Activated CD8-positive, alpha-beta T cell treated with anti-CD3 and anti-CD28 coated beads for 36 hours (primary cell): Measurements from ENCODE around the gene PRKCE. TPM values are rescaled to one million over a fixed set of nuclear protein-coding genes. Genes with fewer than 3 reads are reported as not detected.
"Not testable (repeated sequence)": the region's sequence is repeated elsewhere in the genome, so short reads cannot be mapped to it uniquely, and the experiment has no call there.

Experiments used
- ATAC-seq: fragments of 200-7000 bp; cut with Tn5 transposase; one replicate; pipeline ENCODE4 v1.10.0; 2021; ENCODE audit warnings: mild to moderate bottlenecking, moderate library complexity
- CTCF ChIA-PET: fragments of 350-600 bp; sonication (Branson Sonifier 250); formaldehyde crosslinking; loops from one replicate; lab custom pipeline; 2021; ENCODE audit warnings: antibody characterized with exemption; lab: Charles Lee
- POLR2A ChIA-PET: fragments of 350-600 bp; sonication (Branson Sonifier 250); formaldehyde crosslinking; loops from one replicate; lab custom pipeline; 2021; ENCODE audit warnings: antibody characterized with exemption; lab: Charles Lee
- DNase-seq: peaks from one replicate; pipeline ENCODE4 v3.0.0-alpha.2; 2020
- H3K27ac Mint-ChIP-seq: one replicate; pipeline ENCODE4 v1.8.0; 2021; ENCODE audit warnings: mild to moderate bottlenecking, mixed read lengths
- H3K27me3 Mint-ChIP-seq: one replicate; pipeline ENCODE4 v1.8.0; 2021; ENCODE audit warnings: mixed read lengths
- H3K36me3 Mint-ChIP-seq: one replicate; pipeline ENCODE4 v1.8.0; 2021; ENCODE audit warnings: low read depth, mixed read lengths
- H3K4me1 Mint-ChIP-seq: one replicate; pipeline ENCODE4 v1.8.0; 2021; ENCODE audit warnings: low read depth, mixed read lengths
- H3K4me3 Mint-ChIP-seq: one replicate; pipeline ENCODE4 v1.8.0; 2021; ENCODE audit warnings: mild to moderate bottlenecking, moderate library complexity, mixed read lengths
- H3K9me3 Mint-ChIP-seq: one replicate; pipeline ENCODE4 v1.8.0; 2021; ENCODE audit warnings: mixed read lengths
- intact Hi-C: fragments of 100-400 bp; cut with micrococcal nuclease; formaldehyde crosslinking; loops from one replicate; pipeline ENCODE4 v1.10.0; 2022
- total RNA-seq, 2 experiments: library from RNA; stranded (reverse); gene quantifications; one replicate each; pipeline ENCODE4 v1.2.3, GENCODE V29; 2021
- TF ChIP-seq, protein P1 (sequence below): fragments of 200-600 bp; IDR thresholded peaks from one replicate; pipeline ENCODE4 v1.8.0; 2022; ENCODE audit warnings: antibody characterized with exemption, mild to moderate bottlenecking

PRKCE gene
- total RNA-seq, 2 experiments from 2014 or later = 11.5 to 11.9 TPM

DNA sequence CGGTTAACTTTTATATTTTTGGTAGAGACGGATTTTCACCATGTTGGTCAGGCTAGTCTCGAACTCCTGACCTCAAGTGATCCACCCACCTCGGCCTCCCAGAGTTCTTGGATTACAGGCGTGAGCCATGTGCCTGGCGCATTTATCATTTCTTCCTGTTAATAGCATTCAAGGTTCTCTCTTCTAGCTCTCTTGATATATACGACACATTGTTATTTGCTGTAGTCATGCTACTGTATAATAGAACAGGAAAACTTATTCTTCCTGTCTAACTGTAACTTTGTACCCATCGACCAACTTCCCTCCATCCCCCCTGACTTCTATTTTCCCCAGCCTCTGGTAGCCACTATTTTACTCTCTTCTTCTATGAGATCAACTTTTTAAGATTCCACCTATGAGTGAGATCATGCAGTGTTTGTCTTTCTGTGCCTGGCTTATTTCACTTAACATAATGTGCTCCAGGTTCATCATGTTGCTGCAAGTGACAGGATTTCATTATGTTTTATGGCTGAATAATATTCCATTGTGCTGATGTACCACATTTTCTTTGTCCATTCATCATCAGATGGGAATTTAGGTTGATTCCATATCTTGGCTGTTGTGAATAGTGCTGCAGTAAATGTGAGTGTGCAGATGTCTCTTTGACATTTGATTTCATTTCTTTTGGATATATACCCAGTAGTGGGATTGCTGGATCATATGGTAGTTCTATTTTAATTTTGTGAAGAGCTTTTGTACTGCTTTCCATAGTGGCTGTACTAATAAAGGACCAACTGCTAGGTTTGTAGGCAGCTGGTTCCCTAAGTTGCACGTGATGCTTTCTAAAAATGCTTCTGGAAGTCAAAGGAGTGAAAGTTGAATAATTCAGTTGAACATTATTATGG, 205.2 kb downstream of the PRKCE start:
- H3K4me3 Mint-ChIP-seq = no peak overlapping the region
- TF ChIP-seq, protein P1, sequence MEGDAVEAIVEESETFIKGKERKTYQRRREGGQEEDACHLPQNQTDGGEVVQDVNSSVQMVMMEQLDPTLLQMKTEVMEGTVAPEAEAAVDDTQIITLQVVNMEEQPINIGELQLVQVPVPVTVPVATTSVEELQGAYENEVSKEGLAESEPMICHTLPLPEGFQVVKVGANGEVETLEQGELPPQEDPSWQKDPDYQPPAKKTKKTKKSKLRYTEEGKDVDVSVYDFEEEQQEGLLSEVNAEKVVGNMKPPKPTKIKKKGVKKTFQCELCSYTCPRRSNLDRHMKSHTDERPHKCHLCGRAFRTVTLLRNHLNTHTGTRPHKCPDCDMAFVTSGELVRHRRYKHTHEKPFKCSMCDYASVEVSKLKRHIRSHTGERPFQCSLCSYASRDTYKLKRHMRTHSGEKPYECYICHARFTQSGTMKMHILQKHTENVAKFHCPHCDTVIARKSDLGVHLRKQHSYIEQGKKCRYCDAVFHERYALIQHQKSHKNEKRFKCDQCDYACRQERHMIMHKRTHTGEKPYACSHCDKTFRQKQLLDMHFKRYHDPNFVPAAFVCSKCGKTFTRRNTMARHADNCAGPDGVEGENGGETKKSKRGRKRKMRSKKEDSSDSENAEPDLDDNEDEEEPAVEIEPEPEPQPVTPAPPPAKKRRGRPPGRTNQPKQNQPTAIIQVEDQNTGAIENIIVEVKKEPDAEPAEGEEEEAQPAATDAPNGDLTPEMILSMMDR = no peak
- no peaks in the 10 kb centered on the region for H3K9me3 Mint-ChIP-seq
- no peak overlapping the region for H3K27ac Mint-ChIP-seq
- intact Hi-C loops = no loop called here
- H3K36me3 Mint-ChIP-seq = peaks cover 5% of the 10 kb centered on the region
- ChIA-PET CTCF (no interaction called here), POLR2A (no interaction called here)
- no peaks in the 10 kb centered on the region for H3K27me3 Mint-ChIP-seq
- no peak for DNase-seq
- no peak for ATAC-seq
- peaks cover 25% of the 10 kb centered on the region for H3K4me1 Mint-ChIP-seq

DNA sequence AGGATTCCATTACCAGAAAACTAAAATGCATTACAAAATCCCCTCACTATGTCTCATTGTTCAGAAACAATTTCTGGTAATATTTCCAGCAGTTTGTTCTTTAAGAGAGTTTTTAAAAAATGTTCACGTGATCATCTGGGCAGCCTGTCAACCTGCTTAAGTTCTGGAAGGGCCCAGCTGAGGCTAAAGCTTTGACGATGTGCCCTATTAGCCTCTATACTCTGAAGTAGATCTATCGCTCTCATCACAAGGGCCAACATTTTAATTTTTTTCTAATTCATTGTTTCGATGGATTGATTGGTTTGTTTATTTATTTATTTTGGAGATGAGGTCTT, 205.8 kb downstream of the PRKCE start:
- no peak for ATAC-seq
- H3K9me3 Mint-ChIP-seq = no peaks in the 10 kb centered on the region
- CTCF ChIA-PET = no interaction called here

DNA sequence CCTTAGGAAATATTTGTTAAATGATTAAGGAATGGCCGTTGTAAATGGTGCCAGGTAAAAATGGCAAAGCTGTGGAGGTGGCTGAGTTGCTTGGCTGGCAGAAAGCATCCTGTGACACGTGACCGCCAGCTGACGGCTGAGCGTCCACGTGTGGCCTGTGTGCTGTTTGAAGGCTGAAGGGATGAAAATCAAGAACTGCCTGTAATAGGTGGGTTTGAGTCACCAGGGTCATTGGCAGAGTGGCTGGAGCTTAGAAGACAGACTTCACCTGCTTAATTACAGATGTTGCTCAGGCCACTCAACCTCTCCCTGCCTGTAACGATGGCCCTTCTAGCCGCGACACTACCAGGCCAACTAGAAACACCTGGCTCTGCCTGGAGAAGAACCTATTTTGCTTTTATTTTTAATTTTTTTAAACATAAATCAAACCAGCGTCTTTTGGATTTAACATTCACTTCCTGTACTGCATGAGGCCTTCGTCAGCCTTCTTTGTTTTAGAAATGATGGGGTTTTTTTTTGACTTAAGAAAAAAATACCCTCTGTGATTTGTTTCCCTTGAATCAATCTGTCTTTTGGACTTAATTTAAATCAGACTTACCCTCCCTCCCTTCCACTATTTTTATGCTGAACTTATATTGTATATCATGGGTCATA, 206.5 kb downstream of the PRKCE start:
- no peak for ATAC-seq
- H3K4me1 Mint-ChIP-seq = peaks cover 37% of the 10 kb centered on the region

More for the DNA sequence above, 205.8 kb downstream of the PRKCE start:
- H3K4me1 Mint-ChIP-seq = peaks cover 29% of the 10 kb centered on the region
- POLR2A ChIA-PET = no interaction called here
- H3K36me3 Mint-ChIP-seq = peaks cover 2% of the 10 kb centered on the region
- no peak overlapping the region for H3K4me3 Mint-ChIP-seq
- no peak overlapping the region for H3K27ac Mint-ChIP-seq
- intact Hi-C loops = no loop called here
- no peaks in the 10 kb centered on the region for H3K27me3 Mint-ChIP-seq
- TF ChIP-seq, protein P1 = no peak
- no peak for DNase-seq

GRCh38 chr2:45858872-45859271, 207.4 kb downstream of the PRKCE start:
- DNase-seq, H3K4me3 Mint-ChIP-seq, ATAC-seq, H3K27me3 Mint-ChIP-seq, H3K9me3 Mint-ChIP-seq, intact Hi-C loops, H3K27ac Mint-ChIP-seq, POLR2A ChIA-PET, H3K36me3 Mint-ChIP-seq: not testable (repeated sequence)
- CTCF ChIA-PET = interaction anchor here (1.3 kb wide), 1 partner anchor 215 kb away, joined by 3 read pairs; no protein-coding TSS in a partner anchor
- H3K4me1 Mint-ChIP-seq = peaks cover 38% of the 10 kb centered on the region

More for the DNA sequence above, 206.5 kb downstream of the PRKCE start:
- ChIA-PET POLR2A (no interaction called here), CTCF (interaction anchor here (1.3 kb wide), 1 partner anchor 214 kb away, joined by 3 read pairs; no protein-coding TSS in a partner anchor)
- no peak for DNase-seq
- Mint-ChIP-seq H3K9me3 (no peaks in the 10 kb centered on the region), H3K27me3 (no peaks in the 10 kb centered on the region), H3K36me3 (no peaks in the 10 kb centered on the region), H3K27ac (peak overlapping the region; percentile 15), H3K4me3 (no peak overlapping the region)
- TF ChIP-seq, protein P1 = no peak
- intact Hi-C loops = no loop called here

- Mint-ChIP-seq H3K27me3 (no peaks in the 10 kb centered on the region), H3K9me3 (no peaks in the 10 kb centered on the region), H3K36me3 (no peaks in the 10 kb centered on the region), H3K4me1 (peaks cover 38% of the 10 kb centered on the region), H3K27ac (no peak overlapping the region), H3K4me3 (no peak overlapping the region)
- CTCF ChIA-PET = interaction anchor here (0.8 kb wide), 1 partner anchor 76 kb away, joined by 4 read pairs; no protein-coding TSS in a partner anchor
- DNase-seq (no peak), ATAC-seq (no peak)
- POLR2A ChIA-PET = interaction anchor here (1.3 kb wide), 2 partner anchors 9 to 209 kb away, joined by 3 to 6 read pairs; no protein-coding TSS in a partner anchor
- TF ChIP-seq, protein P1 = no peak
- intact Hi-C loops = no loop called here
Measured at GRCh38 chr2:45859682-45860081, 208.2 kb downstream of the PRKCE start.
